Stimulated activated CD4-positive, alpha-beta T cell treated with anti-CD3 and anti-CD28 coated beads, Interleukin-15, amount 100 ng/mL, for 24 hours (primary cell): ENCODE results near the gene ZNF787.
"Not testable (repeated sequence)": the region's sequence is repeated elsewhere in the genome, so short reads cannot be mapped to it uniquely, and the experiment has no call there.

Experiments
- DNase-seq: peaks from one replicate; pipeline ENCODE4 v3.0.0-alpha.2; 2020

ZNF787 gene

GRCh38 chr19:56121180-56122167 lies at the start of gene ZNF787:
TSS of gene ZNF787 (minus strand) at chr19:56121295. CDS start at chr19:56103217, 18,078 bp downstream.
- DNase-seq: peak; percentile 98

- DNase-seq: no peak
Measured at GRCh38 chr19:56170261-56170660, 49.2 kb upstream of the ZNF787 start.

GRCh38 chr19:56167064-56167578 lies 46.0 kb upstream of the ZNF787 start:
- no peak for DNase-seq

- DNase-seq: no peak
Measured at GRCh38 chr19:56163097-56163496, 42.0 kb upstream of the ZNF787 start.

GRCh38 chr19:56162258-56162657 lies 41.2 kb upstream of the ZNF787 start:
- peak; percentile 37 for DNase-seq

GRCh38 chr19:56161534-56161933 lies 40.4 kb upstream of the ZNF787 start:
- no peak for DNase-seq

GRCh38 chr19:56159622-56160271 lies 38.7 kb upstream of the ZNF787 start:
- DNase-seq: no peak

- no peak for DNase-seq
Measured at GRCh38 chr19:56159009-56159559, 38.0 kb upstream of the ZNF787 start.

- no peak for DNase-seq
Measured at GRCh38 chr19:56158170-56158757, 37.2 kb upstream of the ZNF787 start.

- DNase-seq: no peak
Measured at GRCh38 chr19:56156768-56157167, 35.7 kb upstream of the ZNF787 start.

- DNase-seq: peak; percentile 16
Measured at GRCh38 chr19:56155124-56155687, 34.1 kb upstream of the ZNF787 start.

GRCh38 chr19:56153507-56153906 lies 32.4 kb upstream of the ZNF787 start:
- DNase-seq: no peak

GRCh38 chr19:56152644-56153043 lies 31.5 kb upstream of the ZNF787 start:
- DNase-seq: no peak

- no peak for DNase-seq
Measured at GRCh38 chr19:56150358-56150757, 29.3 kb upstream of the ZNF787 start.

GRCh38 chr19:56149656-56150038 lies 28.6 kb upstream of the ZNF787 start:
- no peak for DNase-seq

GRCh38 chr19:56148955-56149655 lies 28.0 kb upstream of the ZNF787 start:
- DNase-seq: not testable (repeated sequence)

GRCh38 chr19:56148096-56148495 lies 27.0 kb upstream of the ZNF787 start:
- DNase-seq: no peak

- DNase-seq: no peak
Measured at GRCh38 chr19:56147307-56147706, 26.2 kb upstream of the ZNF787 start.

GRCh38 chr19:56146904-56147303 lies 25.8 kb upstream of the ZNF787 start:
- DNase-seq: no peak

- DNase-seq: no peak
Measured at GRCh38 chr19:56145698-56146097, 24.6 kb upstream of the ZNF787 start.

- no peak for DNase-seq
Measured at GRCh38 chr19:56144831-56145230, 23.7 kb upstream of the ZNF787 start.

- no peak for DNase-seq
Measured at GRCh38 chr19:56144376-56144775, 23.3 kb upstream of the ZNF787 start.
